Activated CD8-positive, alpha-beta memory T cell treated with anti-CD3 and anti-CD28 coated beads, Interleukin-2, amount 50 U/mL, for 48 hours (primary cell): ENCODE results near the gene NCKAP5.

Source experiments
- DNase-seq: peaks from one replicate; pipeline ENCODE4 v3.0.0-alpha.2; 2020

NCKAP5 gene

DNA sequence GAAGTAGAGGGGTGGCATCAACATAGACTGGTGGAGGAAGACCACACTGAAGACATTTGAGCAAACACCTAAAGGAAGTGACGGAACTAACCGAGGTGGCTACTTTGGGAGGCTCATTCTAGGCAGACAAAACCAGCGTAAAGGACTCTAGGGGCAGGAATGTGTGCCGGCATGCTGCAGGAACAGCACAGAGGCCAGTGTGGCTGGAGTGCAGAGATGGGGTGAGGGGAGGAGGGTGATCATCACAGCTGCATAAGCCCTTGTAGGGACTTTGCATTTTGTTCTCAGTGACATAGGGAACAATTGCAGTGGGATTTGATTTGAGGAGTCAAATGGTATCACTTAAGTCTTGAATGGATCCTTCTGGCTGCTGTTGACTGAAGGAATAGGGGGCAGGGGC lies 253.5 kb downstream of the NCKAP5 start:
- DNase-seq: no peak

DNA sequence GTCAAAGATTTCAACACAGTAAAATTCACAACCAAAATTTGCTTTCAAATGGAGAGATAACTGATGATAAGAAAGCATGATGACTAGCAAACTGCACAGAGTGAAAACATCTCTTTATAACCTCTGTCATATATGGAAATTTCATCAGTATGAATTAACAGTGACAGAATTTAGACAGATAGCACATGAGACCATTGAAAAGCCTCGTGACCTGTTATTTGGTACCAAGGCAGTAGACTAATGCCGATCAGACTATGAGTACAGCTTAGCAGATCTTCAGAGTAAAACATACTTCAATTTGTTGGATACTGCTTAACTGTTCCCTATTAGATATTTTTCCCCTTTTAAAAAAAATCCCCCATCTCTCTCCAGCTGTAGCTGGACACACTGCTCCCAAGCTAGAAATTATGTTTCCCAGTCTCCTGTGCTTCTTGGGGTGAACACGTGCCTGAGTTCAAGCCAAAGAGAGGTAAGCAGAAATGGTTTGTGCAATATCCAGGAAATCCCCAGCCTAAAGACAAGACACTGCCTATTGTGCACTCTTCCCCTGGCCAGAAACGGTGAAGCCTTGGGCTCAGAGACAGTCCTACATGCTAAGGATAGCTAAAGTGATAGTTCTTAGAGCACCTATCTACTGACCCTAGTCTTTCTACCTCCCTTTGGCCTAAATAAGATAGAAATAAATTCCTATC lies 256.1 kb downstream of the NCKAP5 start:
- no peak for DNase-seq

DNA sequence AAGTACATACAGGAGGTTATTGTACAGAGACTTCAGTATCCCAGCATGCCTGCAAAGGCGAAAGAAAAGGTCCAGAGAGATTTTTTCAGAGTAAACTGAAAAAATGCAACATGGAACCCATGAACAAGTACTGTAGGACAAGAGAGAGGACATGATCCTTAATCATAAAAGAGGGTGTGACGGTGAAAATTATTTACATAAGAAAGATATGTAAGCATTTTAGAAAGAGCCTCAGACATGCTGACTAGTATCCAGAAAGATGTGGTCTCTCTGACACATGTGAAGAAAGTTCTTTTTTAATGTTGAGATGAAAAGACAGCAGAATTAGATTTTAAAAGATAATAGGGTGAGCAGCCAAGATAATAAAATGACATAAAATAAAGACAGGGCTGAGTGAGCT lies 262.0 kb downstream of the NCKAP5 start:
- no peak for DNase-seq

DNA sequence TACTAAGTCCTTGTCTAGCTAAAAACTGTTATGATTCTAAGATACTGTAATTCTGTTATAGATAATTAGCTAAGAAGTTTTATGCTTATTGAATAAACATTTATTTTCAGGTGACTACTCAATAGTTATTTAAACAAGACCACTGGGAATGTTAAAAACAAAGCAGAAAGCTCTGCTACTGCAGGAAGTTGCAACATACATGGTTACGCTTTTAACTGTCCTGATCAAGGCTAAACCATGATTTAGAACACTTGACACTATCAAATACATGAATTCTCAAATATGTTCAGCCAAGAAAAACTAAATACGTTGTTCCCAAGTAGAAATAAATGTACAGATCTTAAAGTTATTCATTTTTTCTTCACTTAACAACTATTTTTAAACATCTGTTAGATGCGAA lies 263.9 kb downstream of the NCKAP5 start:
- DNase-seq: no peak

DNA sequence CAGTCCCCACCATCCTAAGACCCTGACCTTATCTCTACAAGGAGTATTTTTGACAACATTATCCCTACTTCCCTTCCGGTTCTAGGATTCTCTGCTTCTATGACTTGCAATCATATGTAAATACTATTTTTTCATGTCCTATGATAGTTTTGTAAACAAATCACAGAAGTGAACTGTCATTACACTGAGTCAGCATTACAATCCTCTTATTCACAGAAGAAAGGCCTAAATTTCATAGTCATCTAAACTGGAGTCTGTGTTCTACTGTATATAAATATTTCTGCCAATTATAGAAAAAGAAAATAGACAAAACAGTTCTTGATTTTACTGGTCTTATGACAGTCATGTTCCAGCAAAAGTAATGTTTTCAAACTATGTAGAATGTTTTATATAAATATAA lies 265.1 kb downstream of the NCKAP5 start:
- DNase-seq: no peak

DNA sequence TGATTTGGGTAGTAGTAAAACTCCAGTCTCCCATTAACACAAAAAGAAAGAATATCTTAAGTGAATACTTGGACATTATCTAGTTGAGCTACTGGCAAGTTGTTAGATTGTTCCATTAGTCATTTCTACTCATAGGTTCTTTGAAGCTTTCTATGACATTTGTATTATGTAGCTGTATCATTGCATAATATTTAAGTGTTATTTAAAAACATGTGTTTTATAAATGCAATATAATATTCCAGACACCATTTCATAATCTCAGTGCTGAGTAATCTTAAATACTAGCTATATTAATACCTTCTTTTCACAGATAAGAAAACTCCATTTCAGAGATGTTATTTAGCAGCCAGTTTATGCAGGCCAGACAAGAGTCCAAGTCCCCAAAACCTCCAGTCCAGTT lies 271.9 kb downstream of the NCKAP5 start:
- DNase-seq: no peak

DNA sequence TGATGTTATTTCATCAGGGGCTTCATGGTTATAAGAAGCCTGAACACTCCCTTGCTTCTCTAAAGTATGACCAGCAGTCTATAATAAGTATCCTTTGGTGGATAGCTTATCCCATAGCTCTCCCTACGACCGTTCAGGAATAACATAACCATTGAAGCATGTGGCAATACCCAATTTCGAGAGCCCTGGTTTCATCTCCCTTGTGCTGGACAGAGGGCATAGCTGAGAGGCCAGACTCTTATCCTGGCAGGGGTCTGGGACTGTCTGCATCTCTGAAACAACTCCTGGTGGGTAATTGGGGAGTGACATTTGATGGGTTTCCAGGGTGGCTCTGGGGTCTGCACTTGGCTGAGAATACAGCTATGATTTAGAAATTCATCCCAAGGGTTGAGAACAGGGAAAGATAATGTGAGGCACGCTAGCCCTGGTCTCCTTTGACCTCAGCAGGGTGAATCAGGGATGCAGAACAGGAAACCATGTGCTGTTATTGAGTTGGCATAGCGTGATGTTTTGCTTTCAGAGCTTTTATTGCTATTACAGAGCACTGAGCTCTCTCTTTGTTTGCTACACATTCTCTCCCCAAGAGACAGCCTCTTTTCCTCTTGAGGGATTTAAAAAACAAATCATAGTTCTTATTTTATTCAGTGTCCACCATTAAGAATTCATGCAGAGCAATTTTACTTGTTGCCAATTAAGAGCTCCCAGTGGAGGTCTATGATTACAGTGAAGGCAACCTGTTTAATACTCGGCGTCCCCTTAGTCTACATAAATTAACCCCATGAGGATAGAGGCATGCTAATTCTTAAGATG lies 274.5 kb downstream of the NCKAP5 start:
- DNase-seq: no peak

DNA sequence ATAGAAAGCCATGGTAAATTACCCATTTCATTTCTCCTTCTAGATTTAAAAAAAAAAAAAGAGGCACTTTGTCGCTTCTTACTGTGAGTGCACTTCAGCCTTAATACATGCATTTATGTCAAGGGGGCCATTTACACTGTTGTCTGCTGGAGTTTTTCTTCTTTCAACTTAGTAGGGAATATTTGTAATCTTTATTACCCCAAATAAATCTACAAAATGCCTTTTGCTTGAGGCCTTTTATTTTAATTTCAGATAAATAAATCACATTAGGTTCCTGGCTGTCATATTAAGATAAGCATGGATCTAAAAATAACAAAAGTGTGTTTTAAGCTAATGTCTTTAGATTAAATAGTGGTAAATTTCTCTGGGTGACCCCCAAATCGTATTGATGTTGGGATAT lies 276.0 kb downstream of the NCKAP5 start:
- DNase-seq: no peak

DNA sequence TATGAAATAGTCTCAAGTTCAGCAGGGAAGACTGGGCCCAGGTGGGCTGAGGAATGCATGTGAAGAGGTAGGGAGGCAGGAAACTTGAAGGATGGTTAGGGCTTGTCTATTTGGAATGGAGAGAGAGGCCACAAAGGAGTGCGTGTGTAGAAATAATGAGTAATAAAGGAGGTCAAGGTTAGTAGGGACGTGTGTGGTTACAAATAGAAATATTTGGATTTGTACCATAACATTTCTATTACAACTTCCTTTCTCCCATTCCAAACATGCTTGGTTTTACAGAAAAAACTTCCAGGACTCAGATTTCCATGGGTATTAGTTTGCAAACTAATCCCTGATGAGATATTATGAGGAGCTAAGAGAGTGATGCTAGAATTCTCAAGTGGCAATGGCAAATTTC lies 280.6 kb downstream of the NCKAP5 start:
- DNase-seq: no peak

DNA sequence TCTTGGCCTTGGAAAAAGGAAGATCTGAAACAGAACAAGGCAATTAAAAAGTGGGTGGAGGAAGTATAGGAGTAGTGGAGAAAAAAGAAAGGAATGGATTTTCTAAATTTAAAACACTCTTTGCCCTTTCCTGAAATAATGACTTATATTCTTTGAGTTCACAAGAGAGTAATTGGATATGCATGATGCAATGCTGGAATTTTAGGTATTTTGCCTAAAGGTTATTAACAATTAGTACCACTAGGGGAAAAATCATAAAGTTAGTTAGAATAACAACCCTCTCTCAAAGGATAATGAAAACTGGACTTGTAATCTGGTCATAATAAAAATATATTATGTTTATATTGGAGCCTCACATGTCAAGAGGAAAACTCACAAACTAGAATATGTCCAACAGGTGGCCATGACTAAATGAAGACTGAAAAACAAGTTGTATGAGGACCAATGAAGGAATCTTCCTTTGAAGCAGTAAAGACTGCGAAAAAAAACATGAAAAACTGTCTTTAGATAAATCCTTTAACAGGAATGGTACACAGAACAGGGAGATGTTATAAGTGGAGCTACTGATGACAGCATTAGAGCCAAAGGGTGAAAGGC lies 281.8 kb downstream of the NCKAP5 start:
- no peak for DNase-seq

DNA sequence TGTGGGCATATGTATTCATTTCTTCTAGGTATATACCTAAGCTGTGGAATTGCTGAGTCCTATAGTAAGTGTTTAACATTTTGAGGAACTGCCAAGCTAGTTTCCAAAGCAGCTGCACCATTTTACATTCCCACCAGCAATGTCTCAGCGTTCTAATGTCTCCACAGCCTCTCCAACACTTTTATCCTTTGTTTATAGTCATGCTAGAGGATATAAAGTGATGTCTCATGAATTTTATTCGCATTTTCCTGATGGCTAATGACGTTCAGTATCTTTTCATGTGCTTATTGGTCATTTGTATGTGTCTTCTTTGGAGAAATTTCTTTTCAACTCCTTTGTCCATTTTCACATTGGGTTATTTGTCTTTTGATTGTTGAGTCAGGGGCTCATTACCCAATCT lies 295.2 kb downstream of the NCKAP5 start:
- no peak for DNase-seq

DNA sequence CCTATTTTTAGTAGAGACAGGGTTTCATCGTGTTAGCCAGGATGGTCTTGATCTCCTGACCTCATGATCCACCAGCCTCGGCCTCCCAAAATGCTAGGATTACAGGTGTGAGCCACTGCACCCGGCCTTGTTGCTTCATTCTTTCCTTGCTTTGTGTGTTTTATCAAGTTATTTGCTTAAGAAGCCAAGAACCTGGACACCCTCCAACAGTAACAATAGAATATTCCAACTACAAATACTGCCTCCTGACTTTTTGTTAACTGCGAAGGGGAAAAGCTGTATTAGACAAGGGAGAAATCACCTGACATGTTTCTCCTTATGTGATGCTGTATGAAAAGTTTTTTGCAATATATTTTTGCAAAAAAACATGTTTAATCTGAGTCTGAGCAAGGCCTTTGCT lies 297.2 kb downstream of the NCKAP5 start:
- no peak for DNase-seq

DNA sequence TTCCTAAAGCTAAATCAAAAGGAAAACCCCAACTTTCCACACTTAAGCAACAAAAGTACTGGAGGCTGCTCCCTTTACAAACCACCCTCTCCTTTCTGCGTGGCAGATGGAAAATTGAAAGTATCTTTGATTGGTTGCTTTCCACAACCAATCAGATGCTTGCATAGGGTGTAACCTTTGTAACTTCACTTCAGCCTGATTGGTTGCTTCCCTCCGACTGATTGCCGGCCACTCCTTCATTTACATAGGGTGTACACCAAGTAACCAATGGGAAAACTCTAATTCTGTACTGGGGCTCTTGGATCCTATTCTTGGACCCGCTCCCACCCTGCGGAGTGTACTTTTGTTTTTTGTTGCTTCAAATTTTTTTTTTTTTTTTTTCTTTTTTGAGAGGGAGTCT lies 297.7 kb downstream of the NCKAP5 start:
- no peak for DNase-seq

DNA sequence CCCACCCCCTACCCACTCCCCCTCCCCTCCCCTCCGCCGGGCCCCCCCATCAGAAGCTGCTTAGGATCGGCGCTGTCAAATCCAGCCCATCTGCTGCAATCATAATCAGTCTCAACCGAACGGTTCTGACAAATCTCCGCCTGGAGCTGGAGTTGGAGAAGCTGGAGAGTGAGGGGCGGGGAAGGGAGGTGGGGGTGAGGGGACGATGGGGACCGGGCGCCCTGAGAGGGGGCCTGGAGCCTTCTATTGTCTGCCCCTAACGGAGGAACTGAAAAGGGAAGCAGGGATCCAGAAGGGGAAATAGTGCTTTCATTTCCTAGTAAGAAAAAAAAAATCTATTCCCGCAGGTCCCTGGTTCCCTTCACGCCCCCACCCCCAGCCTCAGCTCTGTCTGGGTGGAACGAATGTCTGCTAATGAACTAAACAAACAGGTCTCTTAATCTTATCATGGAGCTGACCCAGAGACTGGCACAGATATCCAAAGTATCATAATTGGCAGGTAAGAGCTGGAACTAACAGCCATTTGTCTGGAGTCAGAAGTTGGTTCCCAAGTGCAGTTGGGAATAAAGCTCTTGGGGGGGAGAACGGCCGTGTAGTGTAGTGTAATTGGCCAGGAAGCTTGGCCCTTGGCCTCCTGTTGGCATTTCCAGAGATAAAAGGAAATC lies 301.2 kb downstream of the NCKAP5 start:
- no peak for DNase-seq

DNA sequence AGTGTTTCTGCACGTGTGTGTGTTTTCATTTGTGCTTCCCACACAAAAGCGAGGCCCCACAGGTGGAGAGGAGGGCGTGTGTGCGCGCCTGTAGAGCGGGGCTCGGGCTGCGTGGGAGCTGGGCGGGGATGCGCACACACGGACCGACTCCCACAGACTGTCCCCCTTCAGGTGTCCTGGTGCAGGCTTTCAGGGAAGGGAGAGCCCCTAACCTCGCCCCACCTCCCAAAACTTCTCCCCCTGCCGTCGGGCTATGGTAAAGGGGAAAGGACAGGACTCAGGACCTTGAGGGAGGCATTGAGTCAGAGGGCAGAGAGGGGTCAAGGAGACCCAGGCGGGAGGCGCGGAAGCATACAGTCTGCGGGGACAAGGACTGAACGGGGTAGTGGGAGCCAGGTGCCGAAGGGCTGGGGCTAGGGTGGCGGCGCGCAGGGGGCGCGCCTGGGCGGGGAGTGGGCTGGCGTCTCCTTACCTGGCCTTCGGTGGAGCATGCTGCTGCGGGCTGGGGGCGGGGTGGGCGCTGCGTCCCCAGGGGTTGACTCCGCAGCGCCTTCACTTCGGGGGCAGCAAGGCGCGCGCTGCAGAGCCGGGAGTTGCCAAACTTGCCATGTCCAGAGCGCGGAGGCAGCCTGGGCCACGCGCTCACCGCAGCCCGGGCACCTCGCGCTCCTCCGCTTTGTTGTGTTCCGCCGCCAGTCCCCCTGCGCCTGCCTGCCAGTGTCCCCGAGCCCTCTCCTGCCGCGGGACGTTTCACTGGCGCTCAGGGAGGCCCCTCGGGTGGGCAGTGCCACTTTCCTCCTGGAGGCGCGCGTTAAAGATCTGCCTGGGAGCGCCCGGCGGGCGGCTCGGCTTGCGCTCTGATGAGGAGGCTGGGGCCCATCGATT lies 302.0 kb downstream of the NCKAP5 start:
- no peak for DNase-seq

DNA sequence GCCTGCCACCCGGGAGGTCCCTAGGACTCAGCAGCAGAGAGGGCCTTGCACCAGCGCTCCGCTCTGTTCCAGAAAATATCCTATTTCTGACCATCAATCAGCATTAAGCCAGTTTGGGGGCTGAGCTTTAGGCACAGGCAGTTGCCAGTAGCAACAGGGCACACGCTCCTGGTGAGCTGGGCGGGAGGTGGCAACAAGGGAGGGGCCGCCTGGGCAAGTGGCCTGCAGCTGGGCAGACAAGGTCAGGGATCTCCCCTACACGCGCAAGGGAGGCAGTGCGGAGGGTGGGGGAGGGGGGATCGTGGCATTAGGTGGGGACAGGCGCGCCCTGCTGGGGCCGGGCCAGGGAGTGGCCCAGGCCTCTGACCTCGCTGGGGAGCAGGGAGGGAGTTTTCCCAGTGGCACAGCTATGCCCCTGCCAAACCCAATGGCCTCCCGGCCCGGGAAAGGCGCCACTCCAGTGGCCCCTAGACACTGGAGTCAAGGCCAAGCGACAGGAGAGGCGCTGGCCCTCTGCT lies 302.8 kb downstream of the NCKAP5 start:
- no peak for DNase-seq

DNA sequence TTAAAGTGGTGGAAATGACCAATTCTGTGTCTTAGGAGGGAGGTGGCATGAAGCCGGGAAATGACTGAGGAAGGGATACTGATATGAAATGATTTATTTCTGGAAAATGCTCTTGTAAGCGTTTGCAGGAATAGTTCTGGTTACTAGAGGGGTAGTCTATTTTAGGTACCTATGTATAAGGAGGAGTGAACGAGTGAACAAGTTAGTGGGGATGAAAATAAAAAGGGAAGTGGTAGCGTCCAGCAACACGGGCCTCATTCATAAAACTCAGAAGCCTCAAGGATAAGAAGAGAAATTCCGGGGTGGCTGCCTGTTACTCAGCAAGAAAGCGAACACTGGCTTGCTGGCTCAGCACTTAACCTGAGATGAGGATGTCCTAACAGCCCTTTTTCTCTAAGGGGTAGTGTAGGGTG lies 303.3 kb downstream of the NCKAP5 start:
- no peak for DNase-seq

DNA sequence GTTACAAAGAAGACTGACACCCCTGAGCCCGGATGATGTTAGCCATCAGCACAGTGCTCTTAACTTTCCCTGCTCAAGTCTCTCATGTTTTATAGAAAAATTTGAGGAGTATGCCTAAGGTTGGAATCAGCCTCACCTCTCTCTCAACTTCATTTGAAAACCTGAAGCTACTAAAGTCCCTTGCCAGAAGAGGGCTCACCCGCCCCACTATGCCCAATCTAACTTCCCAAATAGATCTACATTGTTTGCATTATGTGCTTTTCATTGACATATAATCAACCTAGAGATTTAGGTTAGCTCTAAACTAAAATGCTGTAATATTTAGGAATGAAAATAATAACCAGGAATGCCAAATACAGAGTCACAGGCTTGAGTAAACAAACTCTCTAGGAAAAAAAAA lies 305.4 kb downstream of the NCKAP5 start:
- DNase-seq: no peak

DNA sequence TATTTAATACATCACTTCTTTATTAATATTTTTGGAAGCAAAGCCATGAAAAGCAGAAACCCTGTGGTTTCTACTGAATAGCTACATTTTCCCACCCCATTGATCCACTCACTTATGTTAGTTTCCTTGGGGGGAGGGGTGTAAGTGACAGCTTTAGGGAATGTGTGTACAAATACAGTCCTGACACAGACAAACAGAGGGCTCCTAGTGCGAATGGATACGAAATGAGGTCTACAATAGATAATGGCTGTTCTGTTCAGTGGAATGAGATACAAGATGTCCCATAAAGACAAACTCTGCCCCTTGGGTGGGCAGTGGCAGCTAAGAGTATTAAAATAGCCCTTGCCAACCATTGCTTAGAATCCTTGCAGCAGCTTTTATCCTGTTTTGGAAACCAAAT lies 312.9 kb downstream of the NCKAP5 start:
- DNase-seq: no peak

DNA sequence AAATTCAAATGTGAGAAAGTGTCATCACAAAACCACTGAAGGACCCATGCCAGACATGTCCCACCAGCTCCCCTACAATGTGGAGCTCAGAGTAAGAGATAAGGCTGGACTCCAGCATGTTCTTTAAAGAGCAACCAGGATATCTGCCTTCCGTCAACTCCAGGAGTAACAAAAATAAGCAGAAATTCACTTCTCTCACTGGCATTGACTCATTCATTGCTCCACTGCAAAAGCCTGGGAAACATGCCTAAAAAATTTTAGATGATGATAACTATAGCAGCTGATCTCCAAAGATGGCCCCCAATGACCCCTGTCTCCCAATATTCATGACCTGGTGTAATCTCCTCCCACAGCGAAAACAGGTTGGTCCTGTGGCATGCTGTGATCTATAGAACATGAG lies 314.5 kb downstream of the NCKAP5 start:
- DNase-seq: no peak

DNA sequence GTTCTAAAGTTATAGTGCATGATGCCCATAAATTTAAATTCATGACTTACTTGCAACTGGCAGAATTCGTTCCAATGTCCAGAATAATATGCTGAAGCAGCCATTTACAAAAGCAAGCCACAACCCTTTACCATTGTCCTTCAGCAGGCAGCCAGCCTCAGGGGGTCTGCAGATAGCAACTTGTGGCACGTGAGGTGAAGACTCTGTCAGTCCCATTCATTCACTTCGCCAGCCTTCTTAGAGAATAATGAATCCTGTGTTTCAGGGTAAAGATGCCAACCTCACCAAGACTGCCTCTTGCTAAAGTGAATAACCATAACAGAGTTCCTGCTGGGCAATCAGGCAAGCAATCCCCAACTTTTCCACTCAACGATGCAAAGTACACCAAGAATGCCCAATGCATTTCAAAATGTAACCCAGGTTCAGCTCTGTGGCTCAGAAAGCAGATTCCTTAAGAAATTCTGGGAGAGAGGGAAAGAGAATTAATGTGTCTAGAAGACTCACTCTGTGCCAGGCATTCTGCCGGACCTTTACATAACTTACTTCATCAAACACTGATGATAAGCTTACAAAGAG lies 315.4 kb downstream of the NCKAP5 start:
- DNase-seq: no peak

DNA sequence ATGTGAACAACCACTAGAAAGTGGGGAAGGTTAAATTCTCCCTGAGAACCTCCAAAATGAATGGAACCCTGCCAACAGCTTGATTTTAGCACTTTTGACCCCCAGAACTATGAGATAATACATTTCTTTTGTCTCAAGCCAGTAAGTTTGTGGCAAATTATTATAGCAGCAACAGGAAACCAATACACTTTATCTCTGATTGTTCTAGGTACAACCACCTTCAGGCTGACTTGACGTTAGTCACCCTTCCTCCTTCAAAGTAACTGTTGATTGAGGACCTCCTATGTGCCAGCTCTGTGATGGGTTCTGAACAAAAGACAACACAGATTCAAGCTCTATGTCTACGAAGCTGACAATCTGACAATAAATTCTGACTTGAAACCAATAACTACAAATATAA lies 318.9 kb downstream of the NCKAP5 start:
- no peak for DNase-seq
